DOHH2 (cell line): ENCODE measurements around the gene C16orf96.

ENCODE experiments used
- H3F3A ChIP-seq: fragments of 200-600 bp; sonication (generic), shearing (Covaris generic); 2 replicates; pipeline ENCODE4 v1.6.0; 2016; ENCODE audit warnings: antibody characterized with exemption, mild to moderate bottlenecking; ENCODE audit not compliant: control insufficient read depth, insufficient read depth
- H3K27ac ChIP-seq: fragments of 200-600 bp; sonication (generic); 2 replicates; pipeline ENCODE4 v1.5.1; 2014; ENCODE audit warnings: low read depth, mild to moderate bottlenecking, low read length, moderate library complexity
- H3K27me3 ChIP-seq: fragments of 200-600 bp; sonication (generic); 2 replicates; pipeline ENCODE4 v1.6.1; 2014; ENCODE audit warnings: mild to moderate bottlenecking, low read length, mixed read lengths; ENCODE audit not compliant: control insufficient read depth
- H3K36me3 ChIP-seq: fragments of 200-600 bp; sonication (generic); 2 replicates; pipeline ENCODE4 v1.6.1; 2014; ENCODE audit warnings: mild to moderate bottlenecking, low read length, moderate library complexity, mixed read lengths; ENCODE audit not compliant: control insufficient read depth
- H3K4me1 ChIP-seq: fragments of 200-600 bp; sonication (generic); 2 replicates; pipeline ENCODE4 v1.6.1; 2014; ENCODE audit warnings: mild to moderate bottlenecking, low read length, mixed read lengths; ENCODE audit not compliant: control insufficient read depth
- H3K4me2 ChIP-seq: fragments of 200-600 bp; sonication (generic); 2 replicates; pipeline ENCODE4 v1.6.0; 2014; ENCODE audit warnings: mild to moderate bottlenecking, low read length, moderate library complexity
- H3K4me3 ChIP-seq: fragments of 200-600 bp; sonication (generic); 2 replicates; pipeline ENCODE4 v1.5.1; 2014; ENCODE audit warnings: mild to moderate bottlenecking, low read length, mixed read lengths
- H3K79me2 ChIP-seq: fragments of 200-600 bp; sonication (generic); 2 replicates; pipeline ENCODE4 v1.6.1; 2014; ENCODE audit warnings: mild to moderate bottlenecking, low read length, mixed read lengths; ENCODE audit not compliant: control insufficient read depth
- H3K9me2 ChIP-seq: fragments of 200-600 bp; sonication (generic); replicated peaks from 2 replicates; pipeline ENCODE4 v1.6.1; 2014; ENCODE audit warnings: mild to moderate bottlenecking, low read length, mixed read lengths; ENCODE audit not compliant: control insufficient read depth
- H3K9me3 ChIP-seq: fragments of 200-600 bp; sonication (generic); 2 replicates; pipeline ENCODE4 v1.6.1; 2014; ENCODE audit warnings: antibody characterized with exemption, low read length, mixed read lengths; ENCODE audit not compliant: control insufficient read depth, insufficient read depth
- H4K20me1 ChIP-seq: fragments of 200-600 bp; sonication (generic); 2 replicates; pipeline ENCODE4 v1.6.0; 2014; ENCODE audit warnings: low read depth, mild to moderate bottlenecking, antibody characterized with exemption, low read length, moderate library complexity; ENCODE audit not compliant: control insufficient read depth, insufficient read depth
- CTCF ChIP-seq: fragments of 200-600 bp; sonication (generic); IDR thresholded peaks from one replicate; pipeline ENCODE4 v1.5.1; 2014; ENCODE audit warnings: antibody characterized with exemption, mild to moderate bottlenecking, low read depth, low read length; ENCODE audit not compliant: poor library complexity, severe bottlenecking
- EZH2phosphoT487 ChIP-seq: fragments of 200-600 bp; sonication (generic); IDR thresholded peaks from 2 replicates; pipeline ENCODE4 v1.6.1; 2017; ENCODE audit warnings: borderline replicate concordance, mild to moderate bottlenecking, antibody characterized with exemption, low read length, moderate library complexity, mixed read lengths

Gene C16orf96

DNA sequence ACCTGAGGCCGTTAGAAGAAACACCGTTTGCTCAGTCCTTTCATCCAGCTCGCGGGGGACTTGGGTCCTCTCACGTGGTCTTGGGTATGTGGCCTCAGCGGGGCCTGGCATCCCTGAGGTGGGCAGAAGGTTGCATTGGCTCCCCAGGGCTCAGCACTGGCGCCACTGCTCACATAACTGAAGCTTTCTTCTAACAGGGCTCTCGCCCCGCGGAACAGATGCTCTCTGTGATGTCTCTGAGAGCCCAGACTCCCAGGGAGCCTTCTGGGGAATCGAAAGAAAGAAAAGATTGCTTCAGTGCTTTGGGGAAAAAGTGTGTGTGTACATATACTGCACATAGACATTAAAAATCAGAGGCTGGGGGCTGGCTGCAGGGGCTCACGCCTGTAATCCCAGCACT lies 78.6 kb downstream of the C16orf96 start:
- H3K79me2 ChIP-seq, result peaks cover 70% of the 10 kb centered on the region
- no peaks in the 10 kb centered on the region for H3K27me3 ChIP-seq
- no peaks in the 10 kb centered on the region for H3K9me2 ChIP-seq
- no peak overlapping the region for H3K4me2 ChIP-seq
- H3K4me1 ChIP-seq, result no peaks in the 10 kb centered on the region
- no peaks in the 10 kb centered on the region; the same call in 1 of the 2 replicates for H3K9me3 ChIP-seq
- no peaks in the 10 kb centered on the region for H3F3A ChIP-seq
- no peaks in the 10 kb centered on the region for H4K20me1 ChIP-seq
- H3K36me3 ChIP-seq, result peaks cover 11% of the 10 kb centered on the region
- no peak overlapping the region for H3K27ac ChIP-seq
- H3K4me3 ChIP-seq, result no peak overlapping the region
- TF ChIP-seq CTCF (no peak), EZH2phosphoT487 (no peak)

GRCh38 chr16:4636196-4636595 lies 80.1 kb downstream of the C16orf96 start:
- TF ChIP-seq EZH2phosphoT487 (no peak), CTCF (no peak)
- Histone ChIP-seq H3K4me2 (no peak overlapping the region), H3K27me3 (no peaks in the 10 kb centered on the region), H3K79me2 (peaks cover 70% of the 10 kb centered on the region), H3K36me3 (peaks cover 9% of the 10 kb centered on the region), H3K27ac (no peak overlapping the region), H3F3A (no peaks in the 10 kb centered on the region), H3K4me1 (no peaks in the 10 kb centered on the region), H3K9me2 (no peaks in the 10 kb centered on the region), H3K9me3 (no peaks in the 10 kb centered on the region; the same call in 1 of the 2 replicates), H4K20me1 (no peaks in the 10 kb centered on the region), H3K4me3 (no peak overlapping the region)

- Histone ChIP-seq H3K4me3 (no peak overlapping the region), H4K20me1 (no peaks in the 10 kb centered on the region), H3K79me2 (peaks cover 65% of the 10 kb centered on the region), H3F3A (no peaks in the 10 kb centered on the region), H3K27me3 (no peaks in the 10 kb centered on the region), H3K4me2 (no peak overlapping the region), H3K36me3 (peaks cover 4% of the 10 kb centered on the region; the same call in 1 of the 2 replicates), H3K9me2 (no peaks in the 10 kb centered on the region), H3K4me1 (no peaks in the 10 kb centered on the region), H3K27ac (no peak overlapping the region), H3K9me3 (no peaks in the 10 kb centered on the region)
- TF ChIP-seq EZH2phosphoT487, result no peak
- no peak for TF ChIP-seq CTCF
Measured at GRCh38 chr16:4637501-4638166, 81.5 kb downstream of the C16orf96 start.
